Measurements from ENCODE around the gene GYG2.
"Not testable (repeated sequence)": the region's sequence is repeated elsewhere in the genome, so short reads cannot be mapped to it uniquely, and the experiment has no call there.

DNA sequence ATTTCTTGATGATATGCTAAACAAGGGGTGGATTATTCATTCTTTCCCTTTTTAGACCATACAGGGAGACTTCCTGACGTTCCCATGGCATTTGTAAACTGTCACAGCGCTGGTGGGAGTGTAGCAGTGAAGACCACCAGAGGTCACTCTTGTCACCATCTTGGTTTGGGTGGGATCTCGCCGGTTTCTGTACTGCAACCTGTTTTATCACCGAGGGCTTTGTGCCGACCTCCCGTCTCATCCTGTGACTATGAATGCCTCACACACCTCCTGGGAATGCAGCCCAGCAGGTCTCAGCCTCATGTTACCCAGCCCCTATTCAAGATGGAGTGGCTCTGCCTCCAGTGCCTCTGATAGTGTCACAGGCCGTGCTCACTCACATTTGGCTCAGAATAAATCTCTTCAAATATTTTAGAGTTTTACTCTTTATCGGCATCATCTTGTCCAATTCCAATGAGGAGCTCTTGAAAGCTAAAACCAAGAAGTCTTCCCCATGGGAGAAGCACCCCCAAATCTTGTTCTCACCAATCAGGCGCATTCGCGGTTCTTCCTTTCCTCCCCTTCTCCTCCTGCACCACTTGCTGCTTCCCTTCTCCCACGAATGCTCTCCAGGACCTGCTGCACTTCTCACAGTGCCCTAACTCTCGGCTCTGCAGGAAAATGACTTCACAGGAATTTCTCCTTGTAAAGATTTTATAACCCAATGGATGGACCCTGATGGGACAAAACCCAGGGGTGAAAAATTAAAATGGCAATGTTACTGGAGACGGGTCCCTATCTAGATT is 61.2 kb downstream of the GYG2 start:
- peak; percentile 70 for TF ChIP-seq CTCF (IDR thresholded peaks at IDR 0.05)
- TF ChIP-seq EZH2phosphoT487, EZH2 (IDR thresholded peaks at IDR 0.05): not testable (repeated sequence)

Data from neural progenitor cell (in vitro differentiated cells).